Loucy (cell line): Measurements from ENCODE around the gene TRANK1.

Experiments used
- EZH2phosphoT487 ChIP-seq: fragments of 200-600 bp; IDR thresholded peaks from 2 replicates; pipeline ENCODE4 v1.6.1; 2018; ENCODE audit warnings: antibody characterized with exemption, mild to moderate bottlenecking, moderate library complexity, borderline replicate concordance
- TF ChIP-seq, protein P1 (sequence below): fragments of 200-600 bp; sonication (generic); conservative IDR thresholded peaks from 2 replicates; pipeline ENCODE4 v1.5.1; 2014; ENCODE audit warnings: mild to moderate bottlenecking, antibody characterized with exemption, low read length

- TF ChIP-seq, protein P1, sequence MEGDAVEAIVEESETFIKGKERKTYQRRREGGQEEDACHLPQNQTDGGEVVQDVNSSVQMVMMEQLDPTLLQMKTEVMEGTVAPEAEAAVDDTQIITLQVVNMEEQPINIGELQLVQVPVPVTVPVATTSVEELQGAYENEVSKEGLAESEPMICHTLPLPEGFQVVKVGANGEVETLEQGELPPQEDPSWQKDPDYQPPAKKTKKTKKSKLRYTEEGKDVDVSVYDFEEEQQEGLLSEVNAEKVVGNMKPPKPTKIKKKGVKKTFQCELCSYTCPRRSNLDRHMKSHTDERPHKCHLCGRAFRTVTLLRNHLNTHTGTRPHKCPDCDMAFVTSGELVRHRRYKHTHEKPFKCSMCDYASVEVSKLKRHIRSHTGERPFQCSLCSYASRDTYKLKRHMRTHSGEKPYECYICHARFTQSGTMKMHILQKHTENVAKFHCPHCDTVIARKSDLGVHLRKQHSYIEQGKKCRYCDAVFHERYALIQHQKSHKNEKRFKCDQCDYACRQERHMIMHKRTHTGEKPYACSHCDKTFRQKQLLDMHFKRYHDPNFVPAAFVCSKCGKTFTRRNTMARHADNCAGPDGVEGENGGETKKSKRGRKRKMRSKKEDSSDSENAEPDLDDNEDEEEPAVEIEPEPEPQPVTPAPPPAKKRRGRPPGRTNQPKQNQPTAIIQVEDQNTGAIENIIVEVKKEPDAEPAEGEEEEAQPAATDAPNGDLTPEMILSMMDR: no peak
- no peak for TF ChIP-seq EZH2phosphoT487
These were observed 98.4 kb downstream of the TRANK1 start for GRCh38 chr3:36846406-36846805.
